IPS DF 6.9 (cell line): ENCODE results near the gene SLC6A18.

Source experiments
- DNase-seq: peaks from one replicate; pipeline ENCODE4 v3.0.0-alpha.2; 2013; ENCODE audit warnings: low read depth, low spot score
- H3K27ac ChIP-seq: one replicate; pipeline ENCODE4 v1.5.1; 2013; ENCODE audit warnings: low read length, control low read depth
- H3K27me3 ChIP-seq: 2 replicates; pipeline ENCODE4 v1.6.1; 2013; ENCODE audit warnings: mild to moderate bottlenecking, low read length; ENCODE audit not compliant: control insufficient read depth, insufficient read depth
- H3K36me3 ChIP-seq: 2 replicates; pipeline ENCODE4 v1.6.1; 2013; ENCODE audit warnings: low read length; ENCODE audit not compliant: control insufficient read depth, insufficient read depth
- H3K4me1 ChIP-seq: 2 replicates; pipeline ENCODE4 v1.6.1; 2013; ENCODE audit warnings: low read length; ENCODE audit not compliant: control insufficient read depth, insufficient read depth
- H3K4me3 ChIP-seq: 2 replicates; pipeline ENCODE4 v1.5.1; 2013; ENCODE audit warnings: mild to moderate bottlenecking, low read length
- H3K9me3 ChIP-seq: 2 replicates; pipeline ENCODE4 v1.6.1; 2013; ENCODE audit warnings: low read length, inconsistent platforms; ENCODE audit not compliant: control insufficient read depth, insufficient read depth
- WGBS: extraction: QIAGEN DNeasy Blood & Tissue Kit; methylation state at CpG from one replicate; pipeline ENCODE4 v1.1.7; 2013; ENCODE audit warnings: mixed read lengths, missing lambda C conversion rate; ENCODE audit not compliant: insufficient read length, insufficient coverage; 5-methylcytosine and 5-hydroxymethylcytosine counted together

SLC6A18 gene

GRCh38 chr5:1182360-1182632 is 42.9 kb upstream of the SLC6A18 start:
- WGBS = no CpG with 5 or more reads among the region's 7 CpGs
- no peaks in the 10 kb centered on the region for H3K9me3 ChIP-seq
- no peaks in the 10 kb centered on the region for H3K36me3 ChIP-seq
- H3K4me3 ChIP-seq = no peak overlapping the region
- no peak overlapping the region for H3K27ac ChIP-seq
- DNase-seq = no peak
- H3K4me1 ChIP-seq = 0 out of 2 replicates have a peak, but pooled peaks cover 1% of the 10 kb centered on the region
- H3K27me3 ChIP-seq = no peaks in the 10 kb centered on the region

DNA sequence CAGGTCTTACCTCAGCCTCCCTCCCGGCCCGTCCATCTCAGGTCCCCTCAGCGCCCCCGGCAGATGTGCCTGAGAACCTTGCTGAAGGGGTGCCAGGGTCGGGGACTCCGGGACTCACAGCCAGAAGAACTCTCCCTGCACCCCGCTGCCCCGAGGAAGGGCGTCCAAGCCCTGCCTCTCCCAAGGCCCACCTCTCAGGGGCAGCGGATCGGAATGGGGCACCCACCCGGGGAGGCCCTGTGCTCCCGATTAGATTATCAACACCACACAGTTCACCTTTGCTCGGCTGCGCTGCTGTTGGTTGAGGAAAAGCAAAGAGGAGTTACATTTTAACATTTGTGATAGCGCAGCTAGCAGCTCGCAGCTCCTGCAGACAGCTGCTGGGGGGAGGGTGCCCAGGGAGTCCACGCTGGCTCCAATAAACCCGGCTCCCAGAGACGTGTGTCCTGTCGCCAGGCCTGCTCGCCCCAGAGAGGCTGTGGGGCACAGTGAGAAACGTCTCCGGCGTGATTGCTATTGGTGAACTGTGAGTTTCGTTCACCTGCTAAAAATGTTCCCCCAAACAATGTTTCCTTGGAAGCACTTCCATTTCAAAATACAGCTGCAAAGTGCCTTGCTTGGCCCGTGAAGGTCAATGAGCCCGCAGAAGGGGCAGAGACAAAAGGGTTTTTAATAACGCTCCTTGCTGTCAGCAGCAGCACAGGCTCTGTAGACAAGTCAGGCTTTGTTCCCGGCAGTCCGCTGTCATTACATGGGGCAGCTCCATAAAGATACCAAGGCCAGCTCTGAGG is 42.4 kb upstream of the SLC6A18 start:
- Histone ChIP-seq H3K4me3 (no peak overlapping the region), H3K9me3 (no peaks in the 10 kb centered on the region), H3K4me1 (0 out of 2 replicates have a peak, but pooled peaks cover 2% of the 10 kb centered on the region), H3K27ac (no peak overlapping the region), H3K27me3 (no peaks in the 10 kb centered on the region), H3K36me3 (no peaks in the 10 kb centered on the region)
- no peak for DNase-seq
- no CpG with 5 or more reads among the region's 31 CpGs for WGBS

DNA sequence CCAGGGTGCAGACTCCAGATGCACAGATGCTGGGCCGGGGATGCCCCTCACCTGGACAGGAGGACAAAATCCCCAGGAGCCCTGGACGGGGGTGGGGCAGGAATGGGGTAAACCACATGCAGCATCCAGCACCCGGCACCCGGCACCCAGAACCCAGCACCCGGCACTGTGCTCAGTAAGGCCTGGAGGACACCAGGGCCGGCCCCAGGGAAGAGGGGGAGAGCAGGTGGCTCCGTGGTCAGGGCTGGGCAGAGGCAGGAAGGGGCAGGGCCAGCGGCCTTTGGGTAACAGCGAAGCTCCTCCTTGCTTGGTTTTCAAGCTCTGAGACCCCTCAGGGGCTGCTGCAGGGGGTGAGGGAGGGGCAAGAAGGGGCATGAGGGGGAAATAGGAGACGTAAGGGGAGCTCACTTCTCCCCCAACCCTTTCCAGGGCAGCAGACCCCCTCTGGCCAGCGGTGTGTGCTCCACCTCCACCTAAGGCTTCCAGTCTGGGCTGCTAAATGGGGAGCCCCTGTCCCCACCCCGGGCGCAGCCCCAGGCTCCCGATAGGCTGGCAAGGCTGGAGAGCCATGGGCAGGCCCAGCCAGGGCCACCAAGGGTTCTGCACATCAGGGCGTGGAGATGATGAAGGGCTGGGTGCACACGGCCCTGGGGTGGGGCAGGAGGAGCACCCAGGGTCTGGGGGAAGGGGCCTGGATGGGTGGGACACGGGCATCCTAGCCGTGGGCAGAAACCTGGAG is 41.6 kb upstream of the SLC6A18 start:
- no peaks in the 10 kb centered on the region for H3K27me3 ChIP-seq
- H3K9me3 ChIP-seq = no peaks in the 10 kb centered on the region
- 0 out of 2 replicates have a peak, but pooled peaks cover 2% of the 10 kb centered on the region for H3K4me1 ChIP-seq
- H3K27ac ChIP-seq = no peak overlapping the region
- no peak overlapping the region for H3K4me3 ChIP-seq
- no peaks in the 10 kb centered on the region for H3K36me3 ChIP-seq
- no peak for DNase-seq
- WGBS = no CpG with 5 or more reads among the region's 18 CpGs

GRCh38 chr5:1184163-1184470 is 41.1 kb upstream of the SLC6A18 start:
- Histone ChIP-seq H3K27me3 (no peaks in the 10 kb centered on the region), H3K4me1 (0 out of 2 replicates have a peak, but pooled peaks cover 2% of the 10 kb centered on the region), H3K4me3 (no peak overlapping the region), H3K36me3 (no peaks in the 10 kb centered on the region), H3K27ac (no peak overlapping the region), H3K9me3 (no peaks in the 10 kb centered on the region)
- no CpG with 5 or more reads among the region's 8 CpGs for WGBS
- no peak for DNase-seq

- DNase-seq = no peak
- WGBS = no CpG with 5 or more reads among the region's 7 CpGs
- 0 out of 2 replicates have a peak, but pooled peaks cover 2% of the 10 kb centered on the region for H3K4me1 ChIP-seq
- no peak overlapping the region for H3K27ac ChIP-seq
- H3K9me3 ChIP-seq = no peaks in the 10 kb centered on the region
- H3K4me3 ChIP-seq = no peak overlapping the region
- no peaks in the 10 kb centered on the region for H3K27me3 ChIP-seq
- no peaks in the 10 kb centered on the region for H3K36me3 ChIP-seq
These were observed 40.7 kb upstream of the SLC6A18 start for GRCh38 chr5:1184481-1184880.

GRCh38 chr5:1185038-1185627 is 40.0 kb upstream of the SLC6A18 start:
- no peaks in the 10 kb centered on the region for H3K27me3 ChIP-seq
- no peaks in the 10 kb centered on the region for H3K9me3 ChIP-seq
- no peaks in the 10 kb centered on the region for H3K36me3 ChIP-seq
- no peak overlapping the region for H3K27ac ChIP-seq
- 0 out of 2 replicates have a peak, but pooled peaks cover 2% of the 10 kb centered on the region for H3K4me1 ChIP-seq
- no peak for DNase-seq
- WGBS = no CpG with 5 or more reads among the region's 10 CpGs
- no peak overlapping the region for H3K4me3 ChIP-seq

GRCh38 chr5:1185629-1186350 is 39.4 kb upstream of the SLC6A18 start:
- Histone ChIP-seq H3K4me1 (0 out of 2 replicates have a peak, but pooled peaks cover 2% of the 10 kb centered on the region), H3K4me3 (no peak overlapping the region), H3K27me3 (no peaks in the 10 kb centered on the region), H3K36me3 (no peaks in the 10 kb centered on the region), H3K9me3 (no peaks in the 10 kb centered on the region), H3K27ac (no peak overlapping the region)
- WGBS = no CpG with 5 or more reads among the region's 12 CpGs
- DNase-seq = no peak

DNA sequence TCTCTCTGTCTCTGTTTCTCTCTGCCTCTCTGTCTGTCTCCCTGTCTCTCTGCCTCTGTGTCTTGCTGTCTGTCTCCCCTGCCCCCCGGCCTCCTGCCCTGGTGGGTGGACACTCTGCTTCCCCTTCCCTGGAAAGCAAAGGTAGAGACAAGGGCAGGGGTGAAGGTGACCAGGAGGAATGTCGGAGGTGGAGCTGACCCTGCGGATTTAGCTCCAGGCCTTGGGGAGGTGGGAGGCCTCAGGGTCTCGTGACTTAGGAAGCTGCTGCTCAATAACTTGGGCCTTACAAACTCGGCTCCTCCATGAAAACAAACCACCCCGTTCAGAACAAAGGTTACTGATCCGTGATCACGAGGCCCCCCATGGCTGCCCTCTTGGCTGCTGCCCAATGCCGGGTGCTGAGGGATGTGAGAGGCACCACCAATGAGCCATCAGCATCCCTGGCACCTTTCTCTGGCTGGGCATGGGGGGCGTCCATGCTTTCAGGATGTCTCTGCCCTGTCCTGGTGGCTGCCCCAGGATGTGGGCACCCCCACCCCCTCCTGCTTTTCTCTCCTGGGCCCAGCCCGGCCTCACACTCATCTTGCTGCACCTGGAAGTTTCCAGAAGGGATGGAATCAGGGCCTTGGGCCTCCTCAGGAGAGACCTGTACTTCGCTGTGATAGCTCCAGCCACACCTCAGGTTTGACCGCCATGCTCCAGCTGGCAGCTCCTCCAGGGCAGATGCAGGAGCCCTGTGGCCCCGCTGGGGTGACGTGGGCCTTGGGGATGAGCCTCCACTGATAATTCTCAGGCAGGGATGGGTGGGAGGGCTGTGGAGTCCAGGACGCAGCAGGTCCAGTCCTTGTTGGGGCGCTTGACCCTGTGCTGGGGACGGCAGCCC is 38.6 kb upstream of the SLC6A18 start:
- Histone ChIP-seq H3K4me1 (0 out of 2 replicates have a peak, but pooled peaks cover 2% of the 10 kb centered on the region), H3K27ac (no peak overlapping the region), H3K4me3 (no peak overlapping the region), H3K9me3 (no peaks in the 10 kb centered on the region), H3K27me3 (no peaks in the 10 kb centered on the region), H3K36me3 (no peaks in the 10 kb centered on the region)
- DNase-seq = no peak
- no CpG with 5 or more reads among the region's 18 CpGs for WGBS

GRCh38 chr5:1187234-1187949 is 37.8 kb upstream of the SLC6A18 start:
- no CpG with 5 or more reads among the region's 18 CpGs for WGBS
- H3K4me1 ChIP-seq = 0 out of 2 replicates have a peak, but pooled peaks cover 2% of the 10 kb centered on the region
- H3K9me3 ChIP-seq = no peaks in the 10 kb centered on the region
- no peaks in the 10 kb centered on the region for H3K36me3 ChIP-seq
- no peak overlapping the region for H3K27ac ChIP-seq
- no peak for DNase-seq
- H3K4me3 ChIP-seq = no peak overlapping the region
- H3K27me3 ChIP-seq = no peaks in the 10 kb centered on the region
